HCT116 (cell line): Measurements from ENCODE around the gene WNK2. TPM values are rescaled to one million over a fixed set of nuclear protein-coding genes. Genes with fewer than 3 reads are reported as not detected.

Experiments
- ATAC-seq: fragments of 200-7000 bp; cut with Tn5 transposase; 2 replicates; pipeline ENCODE4 v1.9.1; 2020; ENCODE audit warnings: mild to moderate bottlenecking, moderate library complexity
- BruUV-seq: library from RNA; stranded (reverse); fragments of 400-500 nt; replicated peaks from 2 replicates; lab custom pipeline; 2021; lab: Mats Ljungman, UMichigan
- CTCF ChIA-PET: fragments of 300-600 bp; sonication (Branson Sonifier 250); formaldehyde crosslinking; loops from one replicate; lab custom pipeline; 2021; ENCODE audit warnings: antibody characterized with exemption; lab: Charles Lee
- POLR2A ChIA-PET: fragments of 300-600, 350-600 bp; sonication (Branson Sonifier 250); formaldehyde crosslinking; loops from one replicate; lab custom pipeline; 2021; ENCODE audit warnings: antibody characterized with exemption; lab: Charles Lee
- RAD21 ChIA-PET, 2 experiments: fragments of 300-600 bp; sonication (Branson Sonifier 250); formaldehyde crosslinking; loops; one replicate each; lab custom pipeline; 2023; ENCODE audit warnings: low total read pairs in 2 of 2; ENCODE audit not compliant: uncharacterized antibody in 2 of 2, unreplicated experiment in 2 of 2, low non-redundant PET in 1 of 2; lab: Charles Lee
- DNase-seq: peaks from one replicate; pipeline ENCODE4 v3.0.0-alpha.2; 2010; ENCODE audit warnings: low read depth, low spot score
- H2AFZ ChIP-seq: fragments of 200-600 bp; shearing (Covaris generic), sonication (generic); 2 replicates; pipeline ENCODE4 v1.6.1; 2017; ENCODE audit warnings: low read depth, mixed run types, mixed read lengths, antibody characterized with exemption, low read length; ENCODE audit not compliant: poor library complexity, severe bottlenecking
- H3K27ac ChIP-seq: 2 replicates; pipeline ENCODE4 v1.5.1; 2012; ENCODE audit warnings: low read depth, low read length
- H3K27me3 ChIP-seq: fragments of 200-600 bp; sonication (generic); 2 replicates; pipeline ENCODE4 v1.6.1; 2016; ENCODE audit warnings: mixed run types, low read length, mixed read lengths; ENCODE audit not compliant: insufficient read depth
- H3K36me3 ChIP-seq, 2 experiments: fragments of 200-500 bp in 1 of 2; fragments of 200-600 bp in 1 of 2; sonication (Bioruptor generic) in 1 of 2; sonication (generic) in 1 of 2; 2 replicates each; pipeline versions ENCODE4 v1.5.1 to v1.6.1; 2014 to 2016; ENCODE audit warnings: low read length in 2 of 2, inconsistent platforms in 1 of 2, mixed read lengths in 1 of 2, mixed run types in 1 of 2; ENCODE audit not compliant: insufficient read depth in 2 of 2, control insufficient read depth in 1 of 2
- H3K4me1 ChIP-seq, 2 experiments: fragments of 200-600 bp in 1 of 2; sonication (generic) in 1 of 2; 2 replicates each; pipeline versions ENCODE4 v1.5.1 to v1.6.1; 2012 to 2017; ENCODE audit warnings: low read length in 2 of 2, inconsistent platforms in 1 of 2, mild to moderate bottlenecking in 1 of 2, mixed read lengths in 1 of 2, mixed run types in 1 of 2, moderate library complexity in 1 of 2; ENCODE audit not compliant: insufficient read depth in 2 of 2, control insufficient read depth in 1 of 2
- H3K4me2 ChIP-seq: fragments of 200-600 bp; sonication (generic); 2 replicates; pipeline ENCODE4 v1.6.1; 2017; ENCODE audit warnings: mixed run types, low read length, mixed read lengths
- H3K4me3 ChIP-seq, 2 experiments: fragments of 200-600 bp in 1 of 2; sonication (generic) in 1 of 2; replicated peaks in 1 of 2; 2 replicates each; pipeline ENCODE4 v1.5.1; 2011 to 2016; ENCODE audit warnings: low read length in 2 of 2, control low read depth in 1 of 2, low read depth in 1 of 2, mild to moderate bottlenecking in 1 of 2, mixed read lengths in 1 of 2, mixed run types in 1 of 2
- H3K79me2 ChIP-seq: fragments of 200-600 bp; sonication (generic); 2 replicates; pipeline ENCODE4 v1.6.1; 2017; ENCODE audit warnings: mild to moderate bottlenecking, mixed run types, low read length, moderate library complexity, mixed read lengths; ENCODE audit not compliant: insufficient read depth
- H3K9ac ChIP-seq: fragments of 200-600 bp; sonication (generic); 2 replicates; pipeline ENCODE4 v1.6.1; 2016; ENCODE audit warnings: low read length, mixed read lengths
- H3K9me2 ChIP-seq: fragments of 200-600 bp; sonication (generic), shearing (Covaris generic); 2 replicates; pipeline ENCODE4 v1.6.1; 2017; ENCODE audit warnings: mixed run types, mild to moderate bottlenecking, moderate library complexity; ENCODE audit not compliant: insufficient read depth
- H3K9me3 ChIP-seq, 2 experiments: fragments of 200-500 bp in 1 of 2; fragments of 200-600 bp in 1 of 2; sonication (Bioruptor generic) in 1 of 2; sonication (generic) in 1 of 2; 2 replicates each; pipeline ENCODE4 v1.6.1; 2014 to 2017; ENCODE audit warnings: low read length in 2 of 2, mixed read lengths in 2 of 2, inconsistent platforms in 1 of 2, low read depth in 1 of 2, mild to moderate bottlenecking in 1 of 2, mixed run types in 1 of 2, moderate library complexity in 1 of 2; ENCODE audit not compliant: control insufficient read depth in 1 of 2, insufficient read depth in 1 of 2
- H4K20me1 ChIP-seq: fragments of 200-600 bp; sonication (generic), shearing (Covaris generic); 2 replicates; pipeline ENCODE4 v1.6.1; 2017; ENCODE audit warnings: mixed run types, mild to moderate bottlenecking, moderate library complexity; ENCODE audit not compliant: insufficient read depth
- CBX3 ChIP-seq: IDR thresholded peaks from 2 replicates; pipeline ENCODE4 v1.6.1; 2012; ENCODE audit warnings: low read depth
- CEBPB ChIP-seq: IDR thresholded peaks from 2 replicates; pipeline ENCODE4 v1.6.1; 2012; ENCODE audit warnings: low read depth
- EGR1 ChIP-seq: IDR thresholded peaks from 2 replicates; pipeline ENCODE4 v1.6.1; 2012; ENCODE audit warnings: low read depth
- EZH2phosphoT487 ChIP-seq: fragments of 200-600 bp; IDR thresholded peaks from 2 replicates; pipeline ENCODE4 v1.6.1; 2018; ENCODE audit warnings: antibody characterized with exemption, borderline replicate concordance
- FOSL1 ChIP-seq: IDR thresholded peaks from 2 replicates; pipeline ENCODE4 v1.6.1; 2012; ENCODE audit warnings: low read depth
- JUND ChIP-seq: IDR thresholded peaks from 2 replicates; pipeline ENCODE4 v1.6.1; 2012
- POLR2A ChIP-seq: IDR thresholded peaks from 2 replicates; pipeline ENCODE4 v1.7.0; 2011; ENCODE audit warnings: borderline replicate concordance; ENCODE audit not compliant: insufficient read depth, insufficient read length; ENCODE audit errors: extremely low read depth
- POLR2AphosphoS5 ChIP-seq: IDR thresholded peaks from 2 replicates; pipeline ENCODE4 v1.6.1; 2011; ENCODE audit warnings: mild to moderate bottlenecking, low read depth, low read length, moderate library complexity
- RAD21 ChIP-seq: IDR thresholded peaks from 2 replicates; pipeline ENCODE4 v1.6.1; 2012; ENCODE audit warnings: low read depth, mild to moderate bottlenecking
- SIN3A ChIP-seq: IDR thresholded peaks from 2 replicates; pipeline ENCODE4 v1.6.1; 2012; ENCODE audit warnings: low read depth
- SP1 ChIP-seq: IDR thresholded peaks from 2 replicates; pipeline ENCODE4 v1.6.1; 2012; ENCODE audit warnings: low read depth
- TCF7L2 ChIP-seq: IDR thresholded peaks from 2 replicates; pipeline ENCODE4 v1.7.0; 2011; ENCODE audit warnings: borderline replicate concordance, inconsistent platforms; ENCODE audit not compliant: insufficient read depth, insufficient read length; ENCODE audit errors: extremely low read depth
- YY1 ChIP-seq: IDR thresholded peaks from 2 replicates; pipeline ENCODE4 v1.6.1; 2011; ENCODE audit warnings: low read length, low read depth, moderate library complexity, mild to moderate bottlenecking; ENCODE audit not compliant: insufficient replicate concordance; ENCODE audit errors: extremely low read depth
- ZFX ChIP-seq: fragments of 450-650 bp; IDR thresholded peaks from 2 replicates; pipeline ENCODE4 v1.6.1; 2017
- intact Hi-C: fragments of 100-400 bp; cut with micrococcal nuclease; formaldehyde crosslinking; loops from 2 replicates; pipeline ENCODE4 v1.10.0; 2022
- total RNA-seq: library from RNA; stranded (reverse); gene quantifications from one replicate; pipeline ENCODE4 v1.2.1, GENCODE V29; 2021; ENCODE audit not compliant: unreplicated experiment
- TF ChIP-seq, protein P1 (sequence below): IDR thresholded peaks from 2 replicates; pipeline ENCODE4 v1.6.1; 2012; ENCODE audit warnings: low read depth
- TF ChIP-seq, protein P2 (sequence below), 3 experiments: fragments of 200-600 bp in 1 of 3; sonication (generic) in 1 of 3; IDR thresholded peaks in 2 of 3; conservative IDR thresholded peaks in 1 of 3; 2 replicates each; pipeline ENCODE4 v1.5.1; 2012 to 2017; ENCODE audit warnings: low read depth in 2 of 3, low read length in 2 of 3, antibody characterized with exemption in 1 of 3, borderline replicate concordance in 1 of 3, control low read depth in 1 of 3, mild to moderate bottlenecking in 1 of 3, mixed read lengths in 1 of 3, mixed run types in 1 of 3, moderate library complexity in 1 of 3; ENCODE audit not compliant: insufficient read depth in 1 of 3
- TF ChIP-seq, protein P3 (sequence below): IDR thresholded peaks from 2 replicates; pipeline ENCODE4 v1.6.1; 2011; ENCODE audit warnings: mild to moderate bottlenecking, low read length, moderate library complexity; ENCODE audit not compliant: insufficient replicate concordance; ENCODE audit errors: extremely low read depth
- TF ChIP-seq, protein P4 (sequence below): IDR thresholded peaks from 2 replicates; pipeline ENCODE4 v1.6.1; 2012
- TF ChIP-seq, protein P5 (sequence below): IDR thresholded peaks from 2 replicates; pipeline ENCODE4 v1.6.1; 2012

The WNK2 gene
- total RNA-seq, 1 experiment from 2014 or later, result 24.4 TPM

DNA sequence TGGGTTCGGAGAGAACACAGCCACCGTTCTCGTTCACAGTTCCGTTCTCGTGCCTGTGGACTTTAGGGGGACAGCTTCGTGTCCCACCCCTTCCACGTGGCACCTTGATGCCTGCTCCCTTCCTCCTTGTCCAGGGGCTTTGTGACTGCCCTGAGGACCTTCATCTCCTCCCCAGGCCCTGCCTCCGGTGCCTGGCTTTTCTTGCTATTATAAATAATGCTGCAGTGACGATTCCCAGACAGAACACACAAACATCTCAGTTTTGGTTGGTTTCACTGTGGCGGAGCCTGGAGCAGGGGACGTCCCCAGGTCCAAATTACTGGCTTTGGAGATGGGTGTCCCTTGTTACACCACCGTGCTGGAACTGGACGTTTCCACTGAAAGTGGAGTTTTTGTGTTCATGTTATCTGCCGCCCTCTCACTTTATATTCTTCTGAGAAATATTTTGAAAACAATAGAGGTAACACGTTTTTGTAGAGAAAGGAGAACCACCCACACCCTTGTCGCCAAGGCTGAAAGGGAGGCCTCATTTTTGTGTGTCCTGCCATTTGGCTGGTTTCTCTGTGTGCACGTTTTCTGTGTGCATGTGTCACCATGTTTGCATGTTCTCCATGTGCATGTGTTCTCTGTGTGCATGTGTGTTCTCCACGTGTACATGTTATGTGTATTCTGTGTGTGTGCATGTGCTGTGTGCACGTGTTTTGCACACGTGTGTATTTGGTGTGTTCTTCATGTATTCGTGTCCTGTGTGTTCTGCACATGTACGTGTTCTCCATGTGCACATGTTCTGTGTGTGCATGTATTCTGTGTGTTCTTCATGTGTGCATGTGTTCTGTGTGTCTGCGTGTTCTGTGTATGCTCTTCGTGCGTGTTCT lies 24.2 kb downstream of the WNK2 start:
- DNase-seq, result no peak
- intact Hi-C loops, result no loop called here
- no peak for ATAC-seq
- H3K79me2 ChIP-seq, result peaks cover 3% of the 10 kb centered on the region; the same call in 1 of the 2 replicates
- no peaks in the 10 kb centered on the region for H3K9me2 ChIP-seq
- H2AFZ ChIP-seq, result no peak overlapping the region
- H3K36me3 ChIP-seq, result no peaks in the 10 kb centered on the region
- no peak overlapping the region for H3K4me3 ChIP-seq
- H3K27ac ChIP-seq, result no peak overlapping the region
- no peak overlapping the region for H3K4me2 ChIP-seq
- no peaks in the 10 kb centered on the region for H3K9me3 ChIP-seq
- H3K9ac ChIP-seq, result no peak overlapping the region
- no peaks in the 10 kb centered on the region for H4K20me1 ChIP-seq
- no peaks in the 10 kb centered on the region for H3K27me3 ChIP-seq
- H3K4me1 ChIP-seq, result no peaks in the 10 kb centered on the region
- ChIA-PET CTCF (no interaction called here), POLR2A (no interaction called here), RAD21 (no interaction called here)
- no TSS peak for BruUV-seq
- TF ChIP-seq SP1 (no peak), JUND (no peak), TCF7L2 (no peak), CBX3 (no peak), POLR2A (no peak), RAD21 (no peak), POLR2AphosphoS5 (no peak), YY1 (no peak), SIN3A (no peak), FOSL1 (no peak), CEBPB (no peak), EZH2phosphoT487 (no peak), ZFX (no peak), EGR1 (no peak)
- TF ChIP-seq, protein P1, sequence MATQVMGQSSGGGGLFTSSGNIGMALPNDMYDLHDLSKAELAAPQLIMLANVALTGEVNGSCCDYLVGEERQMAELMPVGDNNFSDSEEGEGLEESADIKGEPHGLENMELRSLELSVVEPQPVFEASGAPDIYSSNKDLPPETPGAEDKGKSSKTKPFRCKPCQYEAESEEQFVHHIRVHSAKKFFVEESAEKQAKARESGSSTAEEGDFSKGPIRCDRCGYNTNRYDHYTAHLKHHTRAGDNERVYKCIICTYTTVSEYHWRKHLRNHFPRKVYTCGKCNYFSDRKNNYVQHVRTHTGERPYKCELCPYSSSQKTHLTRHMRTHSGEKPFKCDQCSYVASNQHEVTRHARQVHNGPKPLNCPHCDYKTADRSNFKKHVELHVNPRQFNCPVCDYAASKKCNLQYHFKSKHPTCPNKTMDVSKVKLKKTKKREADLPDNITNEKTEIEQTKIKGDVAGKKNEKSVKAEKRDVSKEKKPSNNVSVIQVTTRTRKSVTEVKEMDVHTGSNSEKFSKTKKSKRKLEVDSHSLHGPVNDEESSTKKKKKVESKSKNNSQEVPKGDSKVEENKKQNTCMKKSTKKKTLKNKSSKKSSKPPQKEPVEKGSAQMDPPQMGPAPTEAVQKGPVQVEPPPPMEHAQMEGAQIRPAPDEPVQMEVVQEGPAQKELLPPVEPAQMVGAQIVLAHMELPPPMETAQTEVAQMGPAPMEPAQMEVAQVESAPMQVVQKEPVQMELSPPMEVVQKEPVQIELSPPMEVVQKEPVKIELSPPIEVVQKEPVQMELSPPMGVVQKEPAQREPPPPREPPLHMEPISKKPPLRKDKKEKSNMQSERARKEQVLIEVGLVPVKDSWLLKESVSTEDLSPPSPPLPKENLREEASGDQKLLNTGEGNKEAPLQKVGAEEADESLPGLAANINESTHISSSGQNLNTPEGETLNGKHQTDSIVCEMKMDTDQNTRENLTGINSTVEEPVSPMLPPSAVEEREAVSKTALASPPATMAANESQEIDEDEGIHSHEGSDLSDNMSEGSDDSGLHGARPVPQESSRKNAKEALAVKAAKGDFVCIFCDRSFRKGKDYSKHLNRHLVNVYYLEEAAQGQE, result no peak
- TF ChIP-seq, protein P2, sequence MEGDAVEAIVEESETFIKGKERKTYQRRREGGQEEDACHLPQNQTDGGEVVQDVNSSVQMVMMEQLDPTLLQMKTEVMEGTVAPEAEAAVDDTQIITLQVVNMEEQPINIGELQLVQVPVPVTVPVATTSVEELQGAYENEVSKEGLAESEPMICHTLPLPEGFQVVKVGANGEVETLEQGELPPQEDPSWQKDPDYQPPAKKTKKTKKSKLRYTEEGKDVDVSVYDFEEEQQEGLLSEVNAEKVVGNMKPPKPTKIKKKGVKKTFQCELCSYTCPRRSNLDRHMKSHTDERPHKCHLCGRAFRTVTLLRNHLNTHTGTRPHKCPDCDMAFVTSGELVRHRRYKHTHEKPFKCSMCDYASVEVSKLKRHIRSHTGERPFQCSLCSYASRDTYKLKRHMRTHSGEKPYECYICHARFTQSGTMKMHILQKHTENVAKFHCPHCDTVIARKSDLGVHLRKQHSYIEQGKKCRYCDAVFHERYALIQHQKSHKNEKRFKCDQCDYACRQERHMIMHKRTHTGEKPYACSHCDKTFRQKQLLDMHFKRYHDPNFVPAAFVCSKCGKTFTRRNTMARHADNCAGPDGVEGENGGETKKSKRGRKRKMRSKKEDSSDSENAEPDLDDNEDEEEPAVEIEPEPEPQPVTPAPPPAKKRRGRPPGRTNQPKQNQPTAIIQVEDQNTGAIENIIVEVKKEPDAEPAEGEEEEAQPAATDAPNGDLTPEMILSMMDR (IDR thresholded peaks at IDR 0.05 in 2 of 3, conservative IDR thresholded peaks at IDR 0.05 in 1 of 3; ENCODE audit: borderline replicate concordance in 1 of 3, insufficient read depth in 1 of 3, low read depth in 2 of 3, low read length in 2 of 3), result no peak
- TF ChIP-seq, protein P3, sequence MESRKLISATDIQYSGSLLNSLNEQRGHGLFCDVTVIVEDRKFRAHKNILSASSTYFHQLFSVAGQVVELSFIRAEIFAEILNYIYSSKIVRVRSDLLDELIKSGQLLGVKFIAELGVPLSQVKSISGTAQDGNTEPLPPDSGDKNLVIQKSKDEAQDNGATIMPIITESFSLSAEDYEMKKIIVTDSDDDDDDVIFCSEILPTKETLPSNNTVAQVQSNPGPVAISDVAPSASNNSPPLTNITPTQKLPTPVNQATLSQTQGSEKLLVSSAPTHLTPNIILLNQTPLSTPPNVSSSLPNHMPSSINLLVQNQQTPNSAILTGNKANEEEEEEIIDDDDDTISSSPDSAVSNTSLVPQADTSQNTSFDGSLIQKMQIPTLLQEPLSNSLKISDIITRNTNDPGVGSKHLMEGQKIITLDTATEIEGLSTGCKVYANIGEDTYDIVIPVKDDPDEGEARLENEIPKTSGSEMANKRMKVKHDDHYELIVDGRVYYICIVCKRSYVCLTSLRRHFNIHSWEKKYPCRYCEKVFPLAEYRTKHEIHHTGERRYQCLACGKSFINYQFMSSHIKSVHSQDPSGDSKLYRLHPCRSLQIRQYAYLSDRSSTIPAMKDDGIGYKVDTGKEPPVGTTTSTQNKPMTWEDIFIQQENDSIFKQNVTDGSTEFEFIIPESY, result no peak
- TF ChIP-seq, protein P4, sequence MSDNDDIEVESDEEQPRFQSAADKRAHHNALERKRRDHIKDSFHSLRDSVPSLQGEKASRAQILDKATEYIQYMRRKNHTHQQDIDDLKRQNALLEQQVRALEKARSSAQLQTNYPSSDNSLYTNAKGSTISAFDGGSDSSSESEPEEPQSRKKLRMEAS, result no peak
- TF ChIP-seq, protein P5, sequence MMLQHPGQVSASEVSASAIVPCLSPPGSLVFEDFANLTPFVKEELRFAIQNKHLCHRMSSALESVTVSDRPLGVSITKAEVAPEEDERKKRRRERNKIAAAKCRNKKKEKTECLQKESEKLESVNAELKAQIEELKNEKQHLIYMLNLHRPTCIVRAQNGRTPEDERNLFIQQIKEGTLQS, result no peak
